IPS-20b (cell line): ENCODE measurements around the gene SASH1.

Source experiments
- H3K27ac ChIP-seq: one replicate; pipeline ENCODE4 v1.5.1; 2013; ENCODE audit warnings: low read length
- H3K27me3 ChIP-seq: 2 replicates; pipeline ENCODE4 v1.6.1; 2013; ENCODE audit warnings: mild to moderate bottlenecking, low read length, inconsistent platforms; ENCODE audit not compliant: insufficient read depth
- H3K36me3 ChIP-seq: 2 replicates; pipeline ENCODE4 v1.6.1; 2013; ENCODE audit warnings: low read depth, mild to moderate bottlenecking, inconsistent platforms, low read length, moderate library complexity; ENCODE audit not compliant: insufficient read depth
- H3K4me1 ChIP-seq: 2 replicates; pipeline ENCODE4 v1.6.1; 2013; ENCODE audit warnings: mild to moderate bottlenecking, control low read depth, inconsistent platforms, low read length, moderate library complexity; ENCODE audit not compliant: insufficient read depth
- H3K4me3 ChIP-seq: 2 replicates; pipeline ENCODE4 v1.5.1; 2013; ENCODE audit warnings: mild to moderate bottlenecking, low read length, inconsistent platforms
- H3K9ac ChIP-seq: 2 replicates; pipeline ENCODE4 v1.6.1; 2013; ENCODE audit warnings: low read depth, mild to moderate bottlenecking, inconsistent platforms, low read length, moderate library complexity
- H3K9me3 ChIP-seq: 2 replicates; pipeline ENCODE4 v1.6.1; 2013; ENCODE audit warnings: mild to moderate bottlenecking, low read depth, low read length, inconsistent platforms; ENCODE audit not compliant: insufficient read depth

SASH1 gene

GRCh38 chr6:148534871-148535270 lies 192.2 kb downstream of the SASH1 start:
- Histone ChIP-seq H3K9ac (no peak overlapping the region), H3K9me3 (no peaks in the 10 kb centered on the region)

GRCh38 chr6:148535381-148535780 lies 192.7 kb downstream of the SASH1 start:
- H3K9me3 ChIP-seq, result no peaks in the 10 kb centered on the region
- no peak overlapping the region for H3K4me3 ChIP-seq
- peaks cover 7% of the 10 kb centered on the region for H3K4me1 ChIP-seq
- H3K36me3 ChIP-seq, result peaks cover 74% of the 10 kb centered on the region
- no peak overlapping the region for H3K9ac ChIP-seq
- H3K27ac ChIP-seq, result no peak overlapping the region
- no peaks in the 10 kb centered on the region for H3K27me3 ChIP-seq

More at GRCh38 chr6:148534871-148535270, 192.2 kb downstream of the SASH1 start:
- peaks cover 69% of the 10 kb centered on the region for H3K36me3 ChIP-seq
- no peaks in the 10 kb centered on the region for H3K27me3 ChIP-seq
- no peak overlapping the region for H3K27ac ChIP-seq
- no peak overlapping the region for H3K4me3 ChIP-seq
- peaks cover 10% of the 10 kb centered on the region for H3K4me1 ChIP-seq

GRCh38 chr6:148535976-148536375 lies 193.3 kb downstream of the SASH1 start:
- no peak overlapping the region for H3K27ac ChIP-seq
- no peaks in the 10 kb centered on the region for H3K27me3 ChIP-seq
- no peaks in the 10 kb centered on the region for H3K9me3 ChIP-seq
- H3K9ac ChIP-seq, result no peak overlapping the region
- H3K4me3 ChIP-seq, result no peak overlapping the region
- peaks cover 80% of the 10 kb centered on the region for H3K36me3 ChIP-seq
- H3K4me1 ChIP-seq, result peaks cover 2% of the 10 kb centered on the region

GRCh38 chr6:148538261-148539190 lies 195.9 kb downstream of the SASH1 start:
- H3K4me3 ChIP-seq, result no peak overlapping the region
- no peaks in the 10 kb centered on the region for H3K27me3 ChIP-seq
- H3K4me1 ChIP-seq, result no peaks in the 10 kb centered on the region
- H3K27ac ChIP-seq, result no peak overlapping the region
- no peak overlapping the region for H3K9ac ChIP-seq
- H3K36me3 ChIP-seq, result peaks cover 84% of the 10 kb centered on the region
- no peaks in the 10 kb centered on the region for H3K9me3 ChIP-seq

GRCh38 chr6:148543540-148543939 lies 200.9 kb downstream of the SASH1 start:
- Histone ChIP-seq H3K27ac (no peak overlapping the region), H3K4me1 (no peaks in the 10 kb centered on the region), H3K27me3 (no peaks in the 10 kb centered on the region), H3K4me3 (no peak overlapping the region), H3K36me3 (peaks cover 90% of the 10 kb centered on the region), H3K9ac (no peak overlapping the region), H3K9me3 (no peaks in the 10 kb centered on the region)

- no peaks in the 10 kb centered on the region for H3K9me3 ChIP-seq
- H3K36me3 ChIP-seq, result peaks cover 99% of the 10 kb centered on the region
- H3K4me3 ChIP-seq, result no peak overlapping the region
- H3K9ac ChIP-seq, result no peak overlapping the region
- H3K27ac ChIP-seq, result no peak overlapping the region
- H3K27me3 ChIP-seq, result no peaks in the 10 kb centered on the region
- no peaks in the 10 kb centered on the region for H3K4me1 ChIP-seq
Measured at GRCh38 chr6:148544421-148544820, 201.8 kb downstream of the SASH1 start.

GRCh38 chr6:148545901-148546300 lies 203.3 kb downstream of the SASH1 start:
- no peaks in the 10 kb centered on the region for H3K9me3 ChIP-seq
- H3K36me3 ChIP-seq, result peaks cover 90% of the 10 kb centered on the region
- no peak overlapping the region for H3K27ac ChIP-seq
- no peak overlapping the region for H3K4me3 ChIP-seq
- peaks cover 8% of the 10 kb centered on the region for H3K4me1 ChIP-seq
- H3K9ac ChIP-seq, result no peak overlapping the region
- H3K27me3 ChIP-seq, result no peaks in the 10 kb centered on the region

- Histone ChIP-seq H3K36me3 (peaks cover 78% of the 10 kb centered on the region), H3K9me3 (no peaks in the 10 kb centered on the region), H3K27ac (no peak overlapping the region), H3K4me1 (peaks cover 9% of the 10 kb centered on the region), H3K4me3 (no peak overlapping the region), H3K27me3 (no peaks in the 10 kb centered on the region), H3K9ac (no peak overlapping the region)
Measured at GRCh38 chr6:148547110-148547509, 204.5 kb downstream of the SASH1 start.

GRCh38 chr6:148548065-148548748 lies 205.6 kb downstream of the SASH1 start:
- no peaks in the 10 kb centered on the region for H3K27me3 ChIP-seq
- H3K9ac ChIP-seq, result no peak overlapping the region
- no peaks in the 10 kb centered on the region for H3K9me3 ChIP-seq
- H3K4me3 ChIP-seq, result no peak overlapping the region
- no peak overlapping the region for H3K27ac ChIP-seq
- H3K36me3 ChIP-seq, result peaks cover 67% of the 10 kb centered on the region
- peaks cover 9% of the 10 kb centered on the region for H3K4me1 ChIP-seq

GRCh38 chr6:148548749-148549140 lies 206.1 kb downstream of the SASH1 start:
- peaks cover 9% of the 10 kb centered on the region for H3K4me1 ChIP-seq
- H3K36me3 ChIP-seq, result peaks cover 62% of the 10 kb centered on the region
- no peaks in the 10 kb centered on the region for H3K27me3 ChIP-seq
- H3K9me3 ChIP-seq, result 0 out of 2 replicates have a peak, but pooled peaks cover under 1% of the 10 kb centered on the region
- H3K27ac ChIP-seq, result no peak overlapping the region
- no peak overlapping the region for H3K4me3 ChIP-seq
- H3K9ac ChIP-seq, result no peak overlapping the region

GRCh38 chr6:148550569-148550968 lies 207.9 kb downstream of the SASH1 start:
- Histone ChIP-seq H3K4me3 (no peak overlapping the region), H3K9ac (no peak overlapping the region), H3K36me3 (peaks cover 44% of the 10 kb centered on the region), H3K9me3 (0 out of 2 replicates have a peak, but pooled peaks cover 3% of the 10 kb centered on the region), H3K27ac (no peak overlapping the region), H3K4me1 (peaks cover 9% of the 10 kb centered on the region), H3K27me3 (no peaks in the 10 kb centered on the region)

- H3K4me1 ChIP-seq, result peaks cover 9% of the 10 kb centered on the region
- H3K27ac ChIP-seq, result no peak overlapping the region
- H3K4me3 ChIP-seq, result no peak overlapping the region
- H3K9me3 ChIP-seq, result 0 out of 2 replicates have a peak, but pooled peaks cover 3% of the 10 kb centered on the region
- H3K9ac ChIP-seq, result no peak overlapping the region
- H3K36me3 ChIP-seq, result peaks cover 37% of the 10 kb centered on the region
- H3K27me3 ChIP-seq, result no peaks in the 10 kb centered on the region
Measured at GRCh38 chr6:148551226-148551625, 208.6 kb downstream of the SASH1 start.
